Activated naive CD4-positive, alpha-beta T cell treated with anti-CD3 and anti-CD28 coated beads for 36 hours (primary cell): ENCODE measurements around the gene CHST8. TPM values are rescaled to one million over a fixed set of nuclear protein-coding genes. Genes with fewer than 3 reads are reported as not detected.
"Not testable (repeated sequence)": the region's sequence is repeated elsewhere in the genome, so short reads cannot be mapped to it uniquely, and the experiment has no call there.

Experiments
- CTCF ChIA-PET: fragments of 350-600 bp; sonication (Branson Sonifier 250); formaldehyde crosslinking; loops from one replicate; lab custom pipeline; 2021; ENCODE audit warnings: antibody characterized with exemption; lab: Charles Lee
- DNase-seq: peaks from one replicate; pipeline ENCODE4 v3.0.0-alpha.2; 2020
- H3K27ac Mint-ChIP-seq: one replicate; pipeline ENCODE4 v1.8.0; 2021; ENCODE audit warnings: mild to moderate bottlenecking, mixed read lengths
- H3K27me3 Mint-ChIP-seq: one replicate; pipeline ENCODE4 v1.8.0; 2021; ENCODE audit warnings: low read depth, mixed read lengths
- H3K36me3 Mint-ChIP-seq: one replicate; pipeline ENCODE4 v1.8.0; 2021; ENCODE audit warnings: low read depth, mixed read lengths
- H3K4me1 Mint-ChIP-seq: one replicate; pipeline ENCODE4 v1.8.0; 2021; ENCODE audit warnings: low read depth, mixed read lengths
- H3K4me3 Mint-ChIP-seq: one replicate; pipeline ENCODE4 v1.8.0; 2021; ENCODE audit warnings: mild to moderate bottlenecking, moderate library complexity, mixed read lengths
- H3K9me3 Mint-ChIP-seq: one replicate; pipeline ENCODE4 v1.8.0; 2021; ENCODE audit warnings: mixed read lengths
- intact Hi-C: fragments of 100-400 bp; cut with micrococcal nuclease; formaldehyde crosslinking; loops from one replicate; pipeline ENCODE4 v1.15.1; 2023
- total RNA-seq, 2 experiments: library from RNA; stranded (reverse); gene quantifications; one replicate each; pipeline ENCODE4 v1.2.3, GENCODE V29; 2021

The CHST8 gene
- total RNA-seq, 2 experiments from 2014 or later, result not detected

DNA sequence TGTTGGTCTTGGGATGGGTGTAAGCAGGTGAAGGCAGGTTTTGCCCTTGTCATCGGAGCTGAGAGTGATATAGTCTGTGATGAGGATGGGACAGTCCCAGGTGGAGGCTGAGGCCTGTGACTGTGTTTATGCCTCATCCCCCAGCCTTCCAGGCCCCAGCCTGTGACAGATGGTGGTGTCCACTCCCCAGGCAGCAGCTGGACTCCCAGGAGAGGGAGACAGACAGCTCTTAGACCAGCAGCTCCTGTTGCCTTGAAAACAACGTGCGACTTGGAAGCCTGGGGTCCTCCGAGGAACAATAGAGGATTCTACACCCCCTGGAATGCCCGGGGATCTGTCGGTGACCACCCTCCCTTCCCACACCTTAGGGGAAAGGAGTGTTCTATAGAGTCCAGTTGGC is 63.8 kb downstream of the CHST8 start:
- CTCF ChIA-PET, result no interaction called here
- Mint-ChIP-seq H3K9me3 (no peaks in the 10 kb centered on the region), H3K27ac (no peak overlapping the region), H3K4me1 (no peaks in the 10 kb centered on the region), H3K4me3 (no peak overlapping the region), H3K27me3 (peaks cover 23% of the 10 kb centered on the region), H3K36me3 (no peaks in the 10 kb centered on the region)
- DNase-seq, result no peak
- intact Hi-C loops, result no loop called here

GRCh38 chr19:33686262-33686661 is 64.5 kb downstream of the CHST8 start:
- H3K4me1 Mint-ChIP-seq, result no peaks in the 10 kb centered on the region
- H3K36me3 Mint-ChIP-seq, result no peaks in the 10 kb centered on the region
- no peak overlapping the region for H3K4me3 Mint-ChIP-seq
- DNase-seq, result no peak
- H3K27ac Mint-ChIP-seq, result no peak overlapping the region
- peaks cover 23% of the 10 kb centered on the region for H3K27me3 Mint-ChIP-seq
- CTCF ChIA-PET, result no interaction called here
- intact Hi-C loops, result no loop called here
- no peaks in the 10 kb centered on the region for H3K9me3 Mint-ChIP-seq

DNA sequence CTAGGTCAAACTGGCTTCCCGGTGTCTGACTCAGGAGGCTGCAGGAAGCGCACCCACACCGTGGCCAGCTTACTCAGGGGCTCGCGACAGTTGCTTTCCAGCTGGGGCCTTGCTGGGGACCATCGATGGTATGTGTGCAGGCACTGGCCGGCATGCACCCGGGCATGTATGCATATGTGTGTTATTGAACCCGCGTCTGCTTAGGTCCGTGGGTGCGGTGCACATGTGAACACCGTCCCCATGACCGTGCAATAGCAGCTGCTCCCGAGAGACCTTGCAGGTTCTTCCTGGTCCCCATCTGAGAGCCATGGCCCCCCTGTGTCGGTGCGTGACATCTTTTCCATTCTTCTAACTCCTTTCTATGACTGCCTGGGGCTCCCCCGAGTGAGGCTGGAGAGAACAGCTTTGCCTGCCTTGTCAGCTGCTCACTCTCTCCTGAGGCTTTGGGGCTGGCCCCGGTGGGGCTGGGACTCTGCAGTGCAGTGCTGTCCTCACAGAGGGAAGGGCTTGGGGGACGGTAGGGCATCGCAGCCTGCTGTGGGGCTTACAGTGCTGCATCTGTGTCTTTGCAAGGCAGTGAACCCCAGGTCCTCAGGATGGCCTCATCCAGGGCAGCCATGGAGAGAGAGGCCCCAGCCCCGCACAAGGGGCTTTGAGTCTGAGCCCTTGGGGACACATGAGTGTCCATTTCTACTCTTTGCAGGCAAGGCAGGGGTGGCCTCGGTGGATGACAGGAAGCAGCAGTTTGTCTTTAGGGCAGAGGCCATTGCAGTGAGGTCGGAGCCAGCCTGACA is 65.1 kb downstream of the CHST8 start:
- CTCF ChIA-PET, result no interaction called here
- Mint-ChIP-seq H3K4me1 (no peaks in the 10 kb centered on the region), H3K27ac (no peak overlapping the region), H3K27me3 (peaks cover 23% of the 10 kb centered on the region), H3K9me3 (no peaks in the 10 kb centered on the region), H3K4me3 (no peak overlapping the region), H3K36me3 (no peaks in the 10 kb centered on the region)
- intact Hi-C loops, result no loop called here
- DNase-seq, result no peak

- no peak for DNase-seq
- peaks cover 18% of the 10 kb centered on the region for H3K27me3 Mint-ChIP-seq
- H3K36me3 Mint-ChIP-seq, result no peaks in the 10 kb centered on the region
- H3K27ac Mint-ChIP-seq, result no peak overlapping the region
- H3K4me1 Mint-ChIP-seq, result no peaks in the 10 kb centered on the region
- intact Hi-C loops, result no loop called here
- H3K4me3 Mint-ChIP-seq, result no peak overlapping the region
- CTCF ChIA-PET, result no interaction called here
- H3K9me3 Mint-ChIP-seq, result no peaks in the 10 kb centered on the region
Observed at GRCh38 chr19:33687481-33688170, 65.9 kb downstream of the CHST8 start.

DNA sequence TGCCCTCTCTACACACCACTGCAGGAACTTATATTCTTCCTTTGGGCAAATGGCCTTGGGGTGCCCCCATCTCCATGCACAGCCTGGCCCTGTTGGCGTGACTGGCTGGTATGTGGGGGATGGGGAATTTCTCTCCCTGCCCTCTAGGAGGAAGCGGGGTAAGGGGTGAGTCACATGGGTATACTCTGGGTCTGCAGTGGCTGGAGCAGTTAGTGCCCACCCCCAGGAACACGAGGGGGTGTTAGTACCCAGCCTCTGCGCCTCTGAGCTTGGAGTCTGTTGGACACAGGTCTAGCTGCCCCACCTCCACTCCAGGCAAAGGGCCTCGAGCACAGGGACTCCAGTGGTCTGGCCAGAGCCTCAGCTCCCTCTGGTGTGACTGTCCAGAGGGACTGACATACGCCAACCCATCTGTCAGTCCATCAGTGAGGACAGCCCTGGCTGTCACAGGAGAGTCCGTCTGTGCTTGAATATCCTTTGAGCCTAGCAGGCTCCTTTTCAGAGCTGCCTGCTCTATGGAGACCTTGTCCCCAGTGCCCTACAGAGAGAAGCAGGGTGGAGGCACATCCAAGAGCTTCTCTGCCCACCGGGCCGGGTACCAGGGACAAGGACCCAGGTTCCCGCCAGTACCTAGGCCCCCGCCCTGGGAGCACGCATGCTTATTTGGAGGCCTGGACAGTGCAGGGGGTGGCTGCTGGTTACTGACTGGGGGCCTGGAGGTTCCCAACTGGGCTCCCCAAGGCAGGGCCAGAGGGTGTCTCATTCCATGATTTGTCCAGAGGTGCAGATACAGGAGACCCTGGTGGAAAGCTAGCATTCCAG is 66.6 kb downstream of the CHST8 start:
- CTCF ChIA-PET, result no interaction called here
- Mint-ChIP-seq H3K9me3 (no peaks in the 10 kb centered on the region), H3K4me3 (no peak overlapping the region), H3K4me1 (no peaks in the 10 kb centered on the region), H3K27me3 (peaks cover 14% of the 10 kb centered on the region), H3K27ac (no peak overlapping the region), H3K36me3 (no peaks in the 10 kb centered on the region)
- DNase-seq, result no peak
- intact Hi-C loops, result no loop called here

GRCh38 chr19:33689138-33689746 is 67.5 kb downstream of the CHST8 start:
- H3K27ac Mint-ChIP-seq, result no peak overlapping the region

DNA sequence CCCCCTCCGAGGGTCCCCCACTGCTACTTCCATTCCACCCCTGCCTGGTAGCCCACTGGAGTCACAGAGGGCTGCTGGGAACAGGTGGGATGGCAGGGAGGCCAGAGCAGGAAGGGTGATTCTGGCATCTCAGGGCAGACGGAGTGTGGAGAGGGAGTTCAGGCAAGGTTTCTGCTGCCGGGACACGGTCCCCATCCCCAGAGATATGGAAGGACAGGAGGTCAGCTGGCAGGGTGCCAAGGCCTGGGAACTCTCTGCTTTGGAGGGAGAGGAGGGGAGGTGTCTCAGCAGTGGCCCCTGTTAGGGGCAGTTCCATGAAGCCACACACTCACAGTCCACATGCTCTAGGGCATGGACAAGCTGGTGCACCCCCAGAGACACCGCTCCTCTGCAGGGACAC is 68.1 kb downstream of the CHST8 start:
- Mint-ChIP-seq H3K9me3 (no peaks in the 10 kb centered on the region), H3K36me3 (no peaks in the 10 kb centered on the region)
- DNase-seq, result no peak

More at GRCh38 chr19:33689138-33689746, 67.5 kb downstream of the CHST8 start:
- no peaks in the 10 kb centered on the region for H3K4me1 Mint-ChIP-seq
- CTCF ChIA-PET, result no interaction called here
- DNase-seq, result no peak
- no peak overlapping the region for H3K4me3 Mint-ChIP-seq
- no peaks in the 10 kb centered on the region for H3K36me3 Mint-ChIP-seq
- no peaks in the 10 kb centered on the region for H3K9me3 Mint-ChIP-seq
- intact Hi-C loops, result no loop called here
- peaks cover 13% of the 10 kb centered on the region for H3K27me3 Mint-ChIP-seq

GRCh38 chr19:33690378-33691029 is 68.8 kb downstream of the CHST8 start:
- Mint-ChIP-seq H3K27me3 (peaks cover 9% of the 10 kb centered on the region), H3K27ac (no peak overlapping the region), H3K4me1 (no peaks in the 10 kb centered on the region), H3K9me3 (no peaks in the 10 kb centered on the region), H3K36me3 (no peaks in the 10 kb centered on the region), H3K4me3 (no peak overlapping the region)
- intact Hi-C loops, result no loop called here
- CTCF ChIA-PET, result no interaction called here
- DNase-seq, result no peak

More for the DNA sequence above, 68.1 kb downstream of the CHST8 start:
- intact Hi-C loops, result no loop called here
- no peak overlapping the region for H3K4me3 Mint-ChIP-seq
- H3K4me1 Mint-ChIP-seq, result no peaks in the 10 kb centered on the region
- CTCF ChIA-PET, result no interaction called here
- peaks cover 12% of the 10 kb centered on the region for H3K27me3 Mint-ChIP-seq
- H3K27ac Mint-ChIP-seq, result no peak overlapping the region

- CTCF ChIA-PET, result no interaction called here
- no peaks in the 10 kb centered on the region for H3K9me3 Mint-ChIP-seq
- no peaks in the 10 kb centered on the region for H3K36me3 Mint-ChIP-seq
- no peak overlapping the region for H3K4me3 Mint-ChIP-seq
- H3K27ac Mint-ChIP-seq, result no peak overlapping the region
- no peaks in the 10 kb centered on the region for H3K4me1 Mint-ChIP-seq
- intact Hi-C loops, result no loop called here
- no peak for DNase-seq
- peaks cover 6% of the 10 kb centered on the region for H3K27me3 Mint-ChIP-seq
Observed at GRCh38 chr19:33691030-33691427, 69.3 kb downstream of the CHST8 start.

GRCh38 chr19:33691736-33692135 is 70.0 kb downstream of the CHST8 start:
- no peaks in the 10 kb centered on the region for H3K36me3 Mint-ChIP-seq
- no peak for DNase-seq
- no peak overlapping the region for H3K27ac Mint-ChIP-seq
- no peaks in the 10 kb centered on the region for H3K4me1 Mint-ChIP-seq
- CTCF ChIA-PET, result no interaction called here
- intact Hi-C loops, result no loop called here
- no peaks in the 10 kb centered on the region for H3K9me3 Mint-ChIP-seq
- H3K27me3 Mint-ChIP-seq, result no peaks in the 10 kb centered on the region
- H3K4me3 Mint-ChIP-seq, result no peak overlapping the region

DNA sequence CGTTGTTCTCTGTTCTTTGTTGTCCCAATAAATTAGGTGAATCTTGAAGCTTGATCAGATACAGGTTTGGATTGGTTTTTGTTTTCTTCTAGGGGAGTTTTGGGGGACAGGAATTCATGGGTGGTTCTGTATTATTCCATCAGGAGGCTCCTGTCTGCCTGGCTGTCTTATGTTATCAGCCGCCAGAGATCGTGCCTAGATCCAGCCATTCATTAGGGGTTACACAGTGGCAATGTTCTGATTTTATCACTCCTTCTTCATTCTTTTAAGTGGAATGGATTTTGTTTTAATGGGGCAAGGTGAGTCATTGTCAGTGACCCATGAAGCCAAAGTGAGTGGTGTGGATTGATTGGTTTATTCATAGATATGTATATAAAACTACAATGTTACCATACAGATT is 71.9 kb downstream of the CHST8 start:
- Mint-ChIP-seq H3K27ac (no peak overlapping the region), H3K27me3 (no peaks in the 10 kb centered on the region), H3K9me3 (no peaks in the 10 kb centered on the region), H3K4me1 (no peaks in the 10 kb centered on the region), H3K4me3 (no peak overlapping the region), H3K36me3 (no peaks in the 10 kb centered on the region)
- DNase-seq, result no peak
- intact Hi-C loops, result no loop called here
- CTCF ChIA-PET, result no interaction called here

GRCh38 chr19:33695547-33695946 is 73.8 kb downstream of the CHST8 start:
- H3K9me3 Mint-ChIP-seq, CTCF ChIA-PET, H3K36me3 Mint-ChIP-seq, intact Hi-C loops, H3K27ac Mint-ChIP-seq, H3K4me3 Mint-ChIP-seq, H3K4me1 Mint-ChIP-seq, DNase-seq, H3K27me3 Mint-ChIP-seq: not testable (repeated sequence)
